Right cardiac atrium (tissue), 5 donors: Measurements from ENCODE around the gene NPR2. TPM values are rescaled to one million over a fixed set of nuclear protein-coding genes. Genes with fewer than 3 reads are reported as not detected.

Source experiments
- ATAC-seq, 2 donors: fragments of 200-7000 bp; cut with Tn5 transposase; one replicate each; pipeline versions ENCODE4 v1.8.0 to v1.9.1; 2020; ENCODE audit warnings: moderate library complexity in 2 of 2, mild to moderate bottlenecking in 1 of 2
- DNase-seq, 3 donors: peaks; one replicate each; pipeline ENCODE4 v3.0.0-alpha.2; 2020
- H3K27ac ChIP-seq: one replicate; pipeline ENCODE4 v1.5.1; 2013; ENCODE audit warnings: mild to moderate bottlenecking, low read length, control low read depth, moderate library complexity
- H3K27me3 ChIP-seq: one replicate; pipeline ENCODE4 v1.6.1; 2013; ENCODE audit not compliant: control insufficient read depth, insufficient read depth
- H3K4me1 ChIP-seq: one replicate; pipeline ENCODE4 v1.6.1; 2013; ENCODE audit warnings: low read length; ENCODE audit not compliant: control insufficient read depth, insufficient read depth
- H3K4me3 ChIP-seq: one replicate; pipeline ENCODE4 v1.5.1; 2013; ENCODE audit warnings: low read length, control low read depth
- H3K9me3 ChIP-seq: one replicate; pipeline ENCODE4 v1.6.1; 2013; ENCODE audit warnings: low read length; ENCODE audit not compliant: control insufficient read depth
- WGBS: extraction: QIAGEN DNeasy Blood & Tissue Kit; methylation state at CpG from one replicate; pipeline ENCODE4 v1.1.7; 2013; 5-methylcytosine and 5-hydroxymethylcytosine counted together
- intact Hi-C, 4 donors: fragments of 100-400 bp; cut with DNase I; formaldehyde crosslinking; loops; one replicate each; pipeline versions ENCODE4 v1.11.0 to v1.14.0; 2022 to 2023
- polyA plus RNA-seq: library from polyadenylated mRNA; stranded (reverse); fragments of 200-250 nt; gene quantifications from one replicate; pipeline ENCODE4 v1.2.3, GENCODE V29; 2013
- total RNA-seq, 4 donors: library from RNA; stranded (reverse); fragmentation: NEBNext Ultra II Directional; extraction: Animal tissue kit (Norgen Biotek cat#: 25700); gene quantifications; one replicate each; pipeline ENCODE4 v1.2.1, GENCODE V29; 2021
- donor health status: healthy with polysubstance abuse.
- donor health status: DM: no; HTN: yes; CAD: no.
- donor health status: DM: no; HTN: no; CAD: no.
- donor health status: DM: no; HTN: yes; CAD: no; lungs with severe emphysema.
- donor health status: DM: yes; HTN: yes; CAD: no.

NPR2 gene
- total and polyA plus RNA-seq, 5 donors: 21.3 to 29.9 (median 24.8) TPM

GRCh38 chr9:35750256-35750531, 41.2 kb upstream of the NPR2 start:
- no peaks in the 10 kb centered on the region for H3K27me3 ChIP-seq
- peaks cover 13% of the 10 kb centered on the region for H3K4me1 ChIP-seq
- WGBS: 54% methylated on average over 4 of the region's 4 CpGs
- no peaks in the 10 kb centered on the region for H3K9me3 ChIP-seq
- no peak overlapping the region for H3K4me3 ChIP-seq
- peak overlapping the region; percentile 98 for H3K27ac ChIP-seq
- ATAC-seq (no peak), DNase-seq (no peak)
- intact Hi-C loops: no loop called here

GRCh38 chr9:35753466-35753865, 37.9 kb upstream of the NPR2 start:
- no peak overlapping the region for H3K4me3 ChIP-seq
- intact Hi-C loops: no loop called here
- H3K27me3 ChIP-seq: no peaks in the 10 kb centered on the region
- H3K9me3 ChIP-seq: no peaks in the 10 kb centered on the region
- WGBS: 82% methylated on average over 5 of the region's 5 CpGs
- ATAC-seq (no peak), DNase-seq (no peak)
- no peak overlapping the region for H3K27ac ChIP-seq
- H3K4me1 ChIP-seq: peaks cover 4% of the 10 kb centered on the region

DNA sequence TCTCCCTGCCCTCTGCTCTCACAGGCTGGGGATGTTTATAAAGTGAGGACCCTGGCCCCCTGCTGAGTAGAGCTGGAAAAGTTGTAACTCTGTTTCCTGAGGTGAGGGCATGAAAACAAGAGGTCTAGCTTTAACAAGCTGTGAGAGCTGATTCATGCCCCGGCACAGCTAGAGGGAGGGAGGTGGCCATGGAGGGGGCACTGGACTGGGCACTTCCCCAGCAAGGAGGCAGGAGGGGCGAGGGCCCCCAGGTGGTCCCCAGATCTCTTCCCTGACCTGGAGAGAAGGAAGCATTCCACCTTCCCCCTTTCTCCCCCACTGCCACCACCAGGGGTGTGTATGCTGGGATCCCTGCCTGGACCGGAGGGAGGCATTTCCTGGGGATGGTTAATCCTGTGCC, 37.1 kb upstream of the NPR2 start, which contains the start of gene MSMP:
Gene MSMP, minus strand, starts transcription at position 13 of the 400 bp plus-strand sequence. CDS start 147 bp downstream, outside the sequence.
- Histone ChIP-seq H3K27me3 (no peaks in the 10 kb centered on the region), H3K4me3 (no peak within 1 kb of the TSS), H3K9me3 (no peaks in the 10 kb centered on the region), H3K4me1 (peaks cover 4% of the 10 kb centered on the region), H3K27ac (no peak within 1 kb of the TSS)
- 44% methylated on average over 3 of the region's 3 CpGs for WGBS
- DNase-seq (no peak), ATAC-seq (no peak)
- intact Hi-C loops: no loop called here

GRCh38 chr9:35755071-35755470, 36.3 kb upstream of the NPR2 start:
- WGBS: 89% methylated on average over 4 of the region's 4 CpGs
- Histone ChIP-seq H3K27me3 (no peaks in the 10 kb centered on the region), H3K27ac (no peak overlapping the region), H3K4me3 (no peak overlapping the region), H3K4me1 (peaks cover 4% of the 10 kb centered on the region), H3K9me3 (no peaks in the 10 kb centered on the region)
- no peak for ATAC-seq
- intact Hi-C loops: no loop called here
- DNase-seq: no peak

DNA sequence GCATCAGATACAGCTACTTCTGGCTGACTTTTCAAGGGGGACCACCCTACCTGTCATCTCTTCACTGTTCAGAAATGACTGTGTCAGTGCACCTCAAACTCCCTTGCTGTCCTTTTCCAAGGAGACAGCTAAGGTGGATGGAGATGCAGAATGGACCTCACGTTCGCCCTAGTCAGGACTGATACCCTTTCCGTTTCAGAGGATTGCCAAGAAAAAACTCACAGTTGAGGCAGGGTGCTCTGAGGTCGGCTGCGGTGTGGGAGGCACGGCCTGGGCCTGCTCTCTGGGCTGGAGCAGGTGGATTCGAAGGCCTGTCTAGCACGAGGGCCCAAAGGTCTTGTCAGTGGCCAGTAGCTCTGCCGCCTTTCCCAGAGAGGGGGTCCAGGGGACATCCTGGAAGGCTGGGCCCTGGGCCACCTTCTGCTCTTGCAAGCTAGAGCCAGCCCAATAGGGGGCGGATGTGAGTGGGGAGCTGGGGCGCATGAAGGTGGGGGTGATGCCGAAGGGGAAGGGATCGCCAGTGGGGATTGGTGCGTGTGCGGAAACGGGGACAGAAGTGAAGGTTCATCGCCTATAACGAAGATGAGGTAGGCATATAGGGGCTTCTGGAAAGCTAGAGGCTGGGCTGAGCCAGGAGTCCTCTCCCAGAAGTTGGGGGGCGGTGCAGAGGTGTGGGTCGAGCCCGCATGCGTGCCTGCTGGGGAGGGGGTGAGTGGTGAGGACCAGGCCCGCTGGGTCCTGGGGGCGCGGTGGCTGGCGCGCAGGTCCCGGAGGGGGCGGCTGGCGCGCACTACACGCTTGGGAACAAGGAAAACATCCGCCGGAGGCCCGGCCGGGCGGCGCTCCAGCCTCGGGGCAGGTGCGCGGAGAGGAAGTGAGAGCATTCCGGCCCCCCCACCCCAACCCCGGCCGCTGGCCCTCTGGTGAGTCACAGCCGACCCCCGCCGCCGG, 34.8 kb upstream of the NPR2 start:
- no peaks in the 10 kb centered on the region for H3K27me3 ChIP-seq
- DNase-seq: peak; percentile 64 to 89 (median 87)
- no peaks in the 10 kb centered on the region for H3K4me1 ChIP-seq
- WGBS: 12% methylated on average over 48 of the region's 48 CpGs
- peak overlapping the region; percentile 58 for H3K4me3 ChIP-seq
- intact Hi-C loops: no loop called here
- peak; percentile 73 to 81 for ATAC-seq
- H3K9me3 ChIP-seq: no peaks in the 10 kb centered on the region
- H3K27ac ChIP-seq: peak overlapping the region; percentile 67

- no peaks in the 10 kb centered on the region for H3K27me3 ChIP-seq
- H3K4me1 ChIP-seq: no peaks in the 10 kb centered on the region
- H3K27ac ChIP-seq: peak overlapping the region; percentile 50
- ATAC-seq (peak; percentile 64 to 76), DNase-seq (peak; percentile 53 to 73 (median 72))
- H3K4me3 ChIP-seq: peak overlapping the region; percentile 58
- H3K9me3 ChIP-seq: no peaks in the 10 kb centered on the region
- intact Hi-C loops: no loop called here
- WGBS: 1% methylated on average over 20 of the region's 20 CpGs
These were observed 34.0 kb upstream of the NPR2 start for GRCh38 chr9:35757226-35757891.

DNA sequence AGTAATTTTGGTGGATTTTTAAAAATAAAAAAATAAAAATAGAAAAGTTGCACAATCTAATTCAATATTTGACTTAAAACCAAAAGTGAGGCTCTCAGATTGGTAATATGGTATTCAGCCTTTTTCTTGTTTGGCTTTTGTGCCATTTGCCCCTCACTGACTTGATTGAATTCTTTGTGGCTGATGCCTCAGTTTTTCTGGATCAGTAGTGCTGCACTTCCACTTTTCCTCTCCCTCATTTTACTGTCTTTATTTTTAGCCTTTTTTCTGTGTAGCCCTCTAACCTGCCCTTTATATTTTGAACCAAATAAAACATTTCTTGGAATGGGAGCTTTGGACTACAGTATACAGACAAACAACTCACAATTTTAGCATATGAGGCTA, 33.5 kb upstream of the NPR2 start:
- no peaks in the 10 kb centered on the region for H3K9me3 ChIP-seq
- no peaks in the 10 kb centered on the region for H3K27me3 ChIP-seq
- H3K27ac ChIP-seq: no peak overlapping the region
- intact Hi-C loops: no loop called here
- peak overlapping the region; percentile 58 for H3K4me3 ChIP-seq
- DNase-seq: no peak
- no peak for ATAC-seq
- H3K4me1 ChIP-seq: no peaks in the 10 kb centered on the region

- peak in 1 of 2 donors; percentile 3 for ATAC-seq
- intact Hi-C loops: no loop called here
These were observed 32.8 kb upstream of the NPR2 start for GRCh38 chr9:35758475-35759050.

DNA sequence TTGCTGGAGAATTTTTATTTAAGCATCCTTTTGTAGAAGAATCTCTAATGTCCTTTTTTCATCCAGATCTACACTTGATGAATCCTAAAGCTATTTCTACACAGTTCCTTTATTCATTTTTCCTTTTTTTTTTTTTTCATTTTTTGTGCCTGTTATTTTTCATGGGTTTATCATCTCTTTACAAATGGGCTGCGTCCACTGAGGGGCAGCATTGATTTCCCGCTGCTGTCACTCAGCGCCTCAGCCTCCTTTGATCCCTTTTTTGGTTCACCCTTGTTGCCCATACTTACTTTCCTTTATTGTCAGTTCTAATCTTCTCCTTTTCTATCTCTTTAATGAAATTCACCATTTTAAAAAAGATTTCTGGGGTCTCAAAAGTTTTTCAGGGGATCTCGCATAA, 31.6 kb upstream of the NPR2 start:
- Histone ChIP-seq H3K9me3 (no peaks in the 10 kb centered on the region), H3K4me3 (no peak overlapping the region), H3K27me3 (no peaks in the 10 kb centered on the region), H3K4me1 (no peaks in the 10 kb centered on the region), H3K27ac (no peak overlapping the region)
- ATAC-seq (no peak), DNase-seq (no peak)
- WGBS: 95% methylated on average over 4 of the region's 4 CpGs
- intact Hi-C loops: no loop called here

More at GRCh38 chr9:35758475-35759050, 32.8 kb upstream of the NPR2 start:
- H3K4me1 ChIP-seq: no peaks in the 10 kb centered on the region
- no peak overlapping the region for H3K4me3 ChIP-seq
- no peaks in the 10 kb centered on the region for H3K9me3 ChIP-seq
- DNase-seq: no peak
- 34% methylated on average over 3 of the region's 3 CpGs for WGBS
- no peaks in the 10 kb centered on the region for H3K27me3 ChIP-seq
- no peak overlapping the region for H3K27ac ChIP-seq

DNA sequence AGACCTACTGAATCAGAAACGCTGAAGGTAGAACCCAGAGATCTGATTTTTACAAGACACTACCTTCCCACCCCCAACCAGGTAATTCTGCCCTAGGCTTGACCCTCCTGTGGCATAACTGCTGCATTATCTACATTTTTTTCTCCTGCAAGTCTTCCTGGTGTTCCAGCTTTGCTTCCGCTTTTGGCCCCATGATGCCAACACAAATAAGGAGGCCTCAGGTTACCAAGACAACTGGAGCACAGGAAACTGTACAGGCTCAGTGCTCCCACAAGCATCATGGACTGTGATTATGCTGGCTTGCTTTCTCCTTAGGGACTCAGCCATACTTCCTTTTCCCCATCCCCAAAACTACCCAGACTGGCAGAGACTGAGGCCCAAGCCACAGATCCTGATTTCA, 30.7 kb upstream of the NPR2 start:
- Histone ChIP-seq H3K27ac (no peak overlapping the region), H3K4me1 (no peaks in the 10 kb centered on the region), H3K9me3 (no peaks in the 10 kb centered on the region), H3K27me3 (no peaks in the 10 kb centered on the region), H3K4me3 (no peak overlapping the region)
- intact Hi-C loops: no loop called here
- ATAC-seq: peak; percentile 36 to 66
- peak in 1 of 3 donors; percentile 40 for DNase-seq
- WGBS: 66% methylated on average over 2 of the region's 2 CpGs

DNA sequence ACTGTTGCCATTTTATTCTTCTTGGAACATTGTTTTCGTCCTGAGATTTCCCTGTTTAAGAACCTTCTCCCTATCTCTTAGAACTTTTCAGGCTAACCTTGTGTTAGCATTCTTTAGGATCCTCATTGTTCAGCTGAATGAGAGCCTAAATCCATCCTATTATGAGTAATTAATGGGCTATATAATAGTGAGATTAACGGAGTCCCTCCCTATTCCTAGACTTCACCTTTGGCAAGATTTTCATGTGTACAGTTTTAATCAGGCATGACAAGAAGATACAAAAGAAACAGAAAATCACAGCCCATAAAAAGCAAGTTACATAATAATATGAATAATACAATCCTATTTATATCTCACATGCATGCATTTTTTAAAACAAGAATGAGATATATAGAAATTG, 28.2 kb upstream of the NPR2 start:
- H3K4me3 ChIP-seq: no peak overlapping the region
- intact Hi-C loops: loop anchor here in 1 of 4 donors (2.0 kb wide), 1 partner anchor 34 kb away; no protein-coding TSS in a partner anchor
- ATAC-seq: no peak
- H3K9me3 ChIP-seq: no peaks in the 10 kb centered on the region
- H3K27me3 ChIP-seq: no peaks in the 10 kb centered on the region
- 94% methylated on average over 2 of the region's 2 CpGs for WGBS
- H3K4me1 ChIP-seq: no peaks in the 10 kb centered on the region
- DNase-seq: no peak
- no peak overlapping the region for H3K27ac ChIP-seq
